Thoracic aorta (tissue), 2 donors: Measurements from ENCODE around the gene RRP7A. TPM values are rescaled to one million over a fixed set of nuclear protein-coding genes. Genes with fewer than 3 reads are reported as not detected.
"Not testable (repeated sequence)": the region's sequence is repeated elsewhere in the genome, so short reads cannot be mapped to it uniquely, and the experiment has no call there.

Experiments used
- ATAC-seq: fragments of 150-250 bp; one replicate; pipeline ENCODE4 v1.8.0; 2017; ENCODE audit warnings: low read depth; ENCODE audit not compliant: insufficient number of reproducible peaks, low FRiP score
- DNase-seq: peaks from one replicate; pipeline ENCODE4 v3.0.0-alpha.2; 2020; ENCODE audit warnings: low spot score
- H3K27ac ChIP-seq, 2 donors: fragments of 200-600 bp; sonication (generic); 1 replicate in 1 of 2; 2 replicates in 1 of 2; pipeline ENCODE4 v1.5.1; 2016; ENCODE audit warnings: mild to moderate bottlenecking in 2 of 2, moderate library complexity in 2 of 2
- H3K27me3 ChIP-seq: fragments of 200-600 bp; sonication (generic); replicated peaks from 2 replicates; pipeline ENCODE4 v1.6.0; 2016; ENCODE audit warnings: mild to moderate bottlenecking; ENCODE audit not compliant: insufficient read depth
- H3K36me3 ChIP-seq: fragments of 200-600 bp; sonication (generic); one replicate; pipeline ENCODE4 v1.5.1; 2016
- H3K4me1 ChIP-seq, 2 donors: fragments of 200-600 bp; sonication (generic); 1 replicate in 1 of 2; 2 replicates in 1 of 2; pipeline versions ENCODE4 v1.5.1 to v1.6.0; 2016; ENCODE audit warnings: low read depth in 2 of 2, mild to moderate bottlenecking in 1 of 2; ENCODE audit not compliant: control insufficient read depth in 1 of 2
- H3K4me3 ChIP-seq: fragments of 200-600 bp; sonication (generic); 2 replicates; pipeline ENCODE4 v1.5.1; 2016; ENCODE audit warnings: mild to moderate bottlenecking
- H3K9me3 ChIP-seq: fragments of 200-600 bp; sonication (generic); 2 replicates; pipeline ENCODE4 v1.5.1; 2016
- CTCF ChIP-seq: fragments of 200-600 bp; sonication (generic); IDR thresholded peaks from one replicate; pipeline ENCODE4 v1.5.1; 2019; ENCODE audit warnings: antibody characterized with exemption
- total RNA-seq, 2 donors: library from RNA; depleted of rRNA; stranded (reverse); fragments of >200 nt; gene quantifications; one replicate each; pipeline versions ENCODE4 v1.1.0 to v1.2.3, GENCODE V29; 2016

Gene RRP7A
- total RNA-seq, 2 donors from 2014 or later: 22.0 to 24.1 TPM

GRCh38 chr22:42562279-42562678, 42.7 kb upstream of the RRP7A start:
- Histone ChIP-seq H3K27me3 (no peaks in the 10 kb centered on the region), H3K4me1 (no peaks in the 10 kb centered on the region), H3K36me3 (no peaks in the 10 kb centered on the region), H3K27ac (no peak overlapping the region), H3K9me3 (no peaks in the 10 kb centered on the region), H3K4me3 (no peak overlapping the region)
- TF ChIP-seq CTCF: no peak
- no peak for ATAC-seq
- no peak for DNase-seq

GRCh38 chr22:42561856-42562255, 42.3 kb upstream of the RRP7A start:
- no peaks in the 10 kb centered on the region for H3K9me3 ChIP-seq
- no peaks in the 10 kb centered on the region for H3K36me3 ChIP-seq
- no peak overlapping the region for H3K4me3 ChIP-seq
- no peak for TF ChIP-seq CTCF
- no peaks in the 10 kb centered on the region for H3K27me3 ChIP-seq
- H3K27ac ChIP-seq: no peak overlapping the region
- ATAC-seq: no peak
- DNase-seq: no peak
- H3K4me1 ChIP-seq: no peaks in the 10 kb centered on the region

GRCh38 chr22:42560781-42561180, 41.2 kb upstream of the RRP7A start:
- H3K27me3 ChIP-seq: no peaks in the 10 kb centered on the region
- H3K4me1 ChIP-seq: no peaks in the 10 kb centered on the region
- TF ChIP-seq CTCF: no peak
- no peak overlapping the region for H3K4me3 ChIP-seq
- ATAC-seq (no peak), DNase-seq (no peak)
- H3K9me3 ChIP-seq: no peaks in the 10 kb centered on the region
- no peak overlapping the region for H3K27ac ChIP-seq
- H3K36me3 ChIP-seq: no peaks in the 10 kb centered on the region

GRCh38 chr22:42560381-42560780, 40.8 kb upstream of the RRP7A start:
- TF ChIP-seq CTCF: no peak
- ATAC-seq: no peak
- no peaks in the 10 kb centered on the region for H3K9me3 ChIP-seq

GRCh38 chr22:42553475-42554361, 34.1 kb upstream of the RRP7A start, which contains the start of gene SERHL2:
Gene SERHL2, plus strand, starts transcription at chr22:42553956. Its CDS starts 65 bp downstream, at chr22:42554021.
- Histone ChIP-seq H3K4me3 (peak within 1 kb of the TSS; percentile 83), H3K27me3 (no peaks in the 10 kb centered on the region), H3K9me3 (no peaks in the 10 kb centered on the region), H3K4me1 (peaks cover 3 to 7% of the 10 kb centered on the region in 2 donors), H3K36me3 (no peaks in the 10 kb centered on the region), H3K27ac (no peak within 1 kb of the TSS)
- ATAC-seq: peak; percentile 81
- peak; percentile 30 for DNase-seq
- TF ChIP-seq CTCF: no peak

More at GRCh38 chr22:42560381-42560780, 40.8 kb upstream of the RRP7A start:
- no peaks in the 10 kb centered on the region for H3K36me3 ChIP-seq
- H3K4me1 ChIP-seq: no peaks in the 10 kb centered on the region
- no peak for DNase-seq
- no peak overlapping the region for H3K4me3 ChIP-seq
- no peak overlapping the region for H3K27ac ChIP-seq
- no peaks in the 10 kb centered on the region for H3K27me3 ChIP-seq

- not testable (repeated sequence) for H3K27me3 ChIP-seq, H3K4me1 ChIP-seq, H3K27ac ChIP-seq, H3K36me3 ChIP-seq, DNase-seq, H3K9me3 ChIP-seq, ATAC-seq, H3K4me3 ChIP-seq
These were observed 32.7 kb upstream of the RRP7A start for GRCh38 chr22:42552294-42552647.
